ENCODE data around the gene ZFAND3. TPM values are rescaled to one million over a fixed set of nuclear protein-coding genes. Genes with fewer than 3 reads are reported as not detected.

The ZFAND3 gene
- total and polyA plus RNA-seq, 2 of the 4 experiments (the other 2 are of a cell fraction): 10.9 to 26.7 TPM

GRCh38 chr6:37998366-37998765 is 178.8 kb downstream of the ZFAND3 start:
- no TSS peak for BruUV-seq (replicated peaks)
- dilution Hi-C loops (cut with HindIII; ENCODE audit: low sequenced_read_pairs, unreplicated experiment): no loop called here
- peaks cover 49 to 64% of the 10 kb centered on the region in 2 experiments for H3K79me1 ChIP-seq (ENCODE audit: low read depth in 1 of 2, low read length in 2 of 2)
- ChIA-PET POLR2A (ENCODE audit: unreplicated experiment) (no interaction called here), CTCF (no interaction called here)
- H2BK5ac ChIP-seq (ENCODE audit: low read depth, low read length, poor library complexity, severe bottlenecking): no peak overlapping the region
- no peak overlapping the region for H3K4me2 ChIP-seq (ENCODE audit: low read depth, low read length)
- H3K4ac ChIP-seq (ENCODE audit: low read depth, low read length): no peak overlapping the region
- H3K18ac ChIP-seq (ENCODE audit: low read depth, low read length): no peak overlapping the region
- H3K36me3 ChIP-seq (ENCODE audit: control insufficient read depth, insufficient read depth, low read length): no peaks in the 10 kb centered on the region
- H3K4me1 ChIP-seq (ENCODE audit: control insufficient read depth, insufficient read depth, low read length): peaks cover 4% of the 10 kb centered on the region
- no peak overlapping the region for H3K23ac ChIP-seq (ENCODE audit: low read depth, low read length)
- no peak overlapping the region for H2AK9ac ChIP-seq (replicated peaks; ENCODE audit: low read depth, low read length, poor library complexity)
- no peak overlapping the region for H2AK5ac ChIP-seq (ENCODE audit: low read depth, low read length)
- intact Hi-C loops (cut with micrococcal nuclease): no loop called here
- in situ Hi-C loops (cut with MboI; ENCODE audit: low sequenced_read_pairs): no loop called here
- H3K9me3 ChIP-seq (ENCODE audit: control insufficient read depth, insufficient read depth, low read length): no peaks in the 10 kb centered on the region
- no peak overlapping the region for H2BK15ac ChIP-seq (ENCODE audit: low read depth, low read length)
- H3K9ac ChIP-seq (ENCODE audit: low read depth, low read length): no peak overlapping the region
- no peak overlapping the region for H3K14ac ChIP-seq (replicated peaks; ENCODE audit: low read depth, low read length)
- no peaks in the 10 kb centered on the region for H3K27me3 ChIP-seq (ENCODE audit: control insufficient read depth, insufficient read depth, low read length)
- no peak overlapping the region for H3K56ac ChIP-seq (ENCODE audit: extremely low read depth, insufficient read depth, low read length)
- no peak overlapping the region for H4K8ac ChIP-seq (ENCODE audit: low read depth in 2 of 2, low read length in 2 of 2)
- ATAC-seq (ENCODE audit: low read depth): no peak
- no peak for DNase-seq
- H4K20me1 ChIP-seq (ENCODE audit: insufficient read depth, low read length): peaks cover 74% of the 10 kb centered on the region
- H2BK120ac ChIP-seq (ENCODE audit: low read depth, low read length): no peak overlapping the region
- H4K91ac ChIP-seq (ENCODE audit: insufficient read depth, low read depth, low read length): no peak overlapping the region
- H3K9me1 ChIP-seq (ENCODE audit: insufficient read depth, low read length): peaks cover 6% of the 10 kb centered on the region
- H3K27ac ChIP-seq (ENCODE audit: insufficient read depth, low read length): no peak overlapping the region
- 90% methylated on average over 2 of the region's 2 CpGs; no CpG with 5 or more reads in 1 of the 2 experiments for WGBS, 2 experiments (ENCODE audit: extremely low coverage in 2 of 2, insufficient read length in 1 of 2)
- TF ChIP-seq BHLHE40 (IDR thresholded peaks at IDR 0.05; ENCODE audit: low read depth, low read length) (no peak), RCOR1 (IDR thresholded peaks at IDR 0.05; ENCODE audit: insufficient replicate concordance, low read length) (no peak), MAZ (IDR thresholded peaks at IDR 0.05; ENCODE audit: borderline replicate concordance, low read depth, low read length) (no peak), MAFK (IDR thresholded peaks at IDR 0.05; ENCODE audit: low read depth, low read length) (peak; percentile 58; the same call in 1 of the 2 replicates)
- no peak overlapping the region for H2AFZ ChIP-seq (replicated peaks; ENCODE audit: low read length, poor library complexity)
- no peak overlapping the region for H2BK20ac ChIP-seq (ENCODE audit: low read depth, low read length)
- H4K5ac ChIP-seq (ENCODE audit: low read depth, low read length): no peak overlapping the region
- no peak overlapping the region for H3K4me3 ChIP-seq (ENCODE audit: insufficient read depth, low read depth, low read length)

Measured in IMR-90 (cell line).